ENCODE data around the gene KCNK2. TPM values are rescaled to one million over a fixed set of nuclear protein-coding genes. Genes with fewer than 3 reads are reported as not detected.

Gene KCNK2
- total RNA-seq, 1 donor from 2014 or later, result 0.85 TPM

- DNase-seq (ENCODE audit: low spot score in 2 of 2), result no peak
Measured at GRCh38 chr1:215282557-215282956, 200.0 kb downstream of the KCNK2 start.

GRCh38 chr1:215285013-215285800 is 202.7 kb downstream of the KCNK2 start:
- DNase-seq (ENCODE audit: low spot score in 2 of 2), result no peak
- H3K27me3 ChIP-seq, result no peaks in the 10 kb centered on the region
- no peak overlapping the region for H3K4me3 ChIP-seq
- no peak overlapping the region for H3K27ac ChIP-seq
- H3K9me3 ChIP-seq, result no peaks in the 10 kb centered on the region
- H3K4me1 ChIP-seq, result no peaks in the 10 kb centered on the region
- H3K36me3 ChIP-seq, result no peaks in the 10 kb centered on the region
- intact Hi-C loops (cut with DNase I), result no loop called here
- TF ChIP-seq CTCF (IDR thresholded peaks at IDR 0.05), result no peak

More at GRCh38 chr1:215282557-215282956, 200.0 kb downstream of the KCNK2 start:
- H3K4me3 ChIP-seq, result no peak overlapping the region
- H3K9me3 ChIP-seq, result no peaks in the 10 kb centered on the region
- intact Hi-C loops (cut with DNase I), result no loop called here
- H3K27me3 ChIP-seq, result no peaks in the 10 kb centered on the region
- no peak for TF ChIP-seq CTCF (IDR thresholded peaks at IDR 0.05)
- H3K4me1 ChIP-seq, result no peaks in the 10 kb centered on the region
- H3K36me3 ChIP-seq, result no peaks in the 10 kb centered on the region
- no peak overlapping the region for H3K27ac ChIP-seq

Data from ascending aorta (tissue), 2 donors.